RWPE2 (cell line): Measurements from ENCODE around the gene EFHB.

Experiments
- ATAC-seq: fragments of 200-7000 bp; cut with Tn5 transposase; 3 replicates; pipeline ENCODE4 v1.9.1; 2021; ENCODE audit warnings: low read depth
- DNase-seq: peaks from one replicate; pipeline ENCODE4 v3.0.0-alpha.2; 2020; ENCODE audit warnings: low spot score
- H3K27ac ChIP-seq: fragments of 450-650 bp; 2 replicates; pipeline ENCODE4 v1.5.1; 2017; ENCODE audit warnings: mild to moderate bottlenecking; ENCODE audit not compliant: poor library complexity, severe bottlenecking
- H3K27me3 ChIP-seq: fragments of 250-450 bp; sonication (Bioruptor Pico); 2 replicates; pipeline ENCODE4 v1.5.1; 2021; ENCODE audit warnings: mild to moderate bottlenecking, moderate library complexity; ENCODE audit not compliant: insufficient read depth, poor library complexity, severe bottlenecking
- H3K36me3 ChIP-seq: fragments of 250-450 bp; sonication (Bioruptor Pico); 2 replicates; pipeline ENCODE4 v1.5.1; 2020; ENCODE audit warnings: low read depth, mild to moderate bottlenecking, moderate library complexity
- H3K4me1 ChIP-seq: fragments of 250-450 bp; sonication (Bioruptor Pico); 2 replicates; pipeline ENCODE4 v1.5.1; 2021; ENCODE audit warnings: mild to moderate bottlenecking, moderate library complexity; ENCODE audit not compliant: insufficient read depth, poor library complexity, severe bottlenecking
- H3K4me3 ChIP-seq: fragments of 250-450 bp; sonication (Bioruptor Pico); 2 replicates; pipeline ENCODE4 v1.5.1; 2021; ENCODE audit warnings: mild to moderate bottlenecking, moderate library complexity; ENCODE audit not compliant: severe bottlenecking
- H3K9me3 ChIP-seq: fragments of 250-450 bp; sonication (Bioruptor Pico); 2 replicates; pipeline ENCODE4 v1.5.1; 2021; ENCODE audit warnings: mild to moderate bottlenecking, moderate library complexity; ENCODE audit not compliant: severe bottlenecking
- CTCF ChIP-seq: fragments of 450-650 bp; IDR thresholded peaks from one replicate; pipeline ENCODE4 v1.5.1; 2017; ENCODE audit warnings: mild to moderate bottlenecking, moderate library complexity; ENCODE audit not compliant: poor library complexity, severe bottlenecking

EFHB gene

GRCh38 chr3:19931767-19932188 is 2.2 kb downstream of the EFHB start:
- no peaks in the 10 kb centered on the region for H3K36me3 ChIP-seq
- no peak overlapping the region for H3K27ac ChIP-seq
- TF ChIP-seq CTCF = no peak
- H3K4me1 ChIP-seq = no peaks in the 10 kb centered on the region
- ATAC-seq (no peak), DNase-seq (no peak)
- no peaks in the 10 kb centered on the region for H3K27me3 ChIP-seq
- H3K4me3 ChIP-seq = no peak overlapping the region
- H3K9me3 ChIP-seq = no peaks in the 10 kb centered on the region

- H3K27me3 ChIP-seq = no peaks in the 10 kb centered on the region
- H3K4me3 ChIP-seq = no peak overlapping the region
- no peaks in the 10 kb centered on the region for H3K36me3 ChIP-seq
- no peak overlapping the region for H3K27ac ChIP-seq
- H3K4me1 ChIP-seq = no peaks in the 10 kb centered on the region
- no peak for DNase-seq
- H3K9me3 ChIP-seq = no peaks in the 10 kb centered on the region
- ATAC-seq = no peak
- no peak for TF ChIP-seq CTCF
These were observed 2.8 kb downstream of the EFHB start for GRCh38 chr3:19931180-19931692.

GRCh38 chr3:19920401-19921080 is 13.5 kb downstream of the EFHB start:
- Histone ChIP-seq H3K4me1 (no peaks in the 10 kb centered on the region), H3K27ac (no peak overlapping the region), H3K27me3 (no peaks in the 10 kb centered on the region), H3K9me3 (no peaks in the 10 kb centered on the region), H3K4me3 (no peak overlapping the region), H3K36me3 (no peaks in the 10 kb centered on the region)
- DNase-seq (no peak), ATAC-seq (no peak)
- TF ChIP-seq CTCF = no peak

GRCh38 chr3:19917167-19917566 is 16.9 kb downstream of the EFHB start:
- DNase-seq (no peak), ATAC-seq (no peak)
- Histone ChIP-seq H3K4me3 (no peak overlapping the region), H3K9me3 (peaks cover 8% of the 10 kb centered on the region), H3K4me1 (no peaks in the 10 kb centered on the region), H3K36me3 (no peaks in the 10 kb centered on the region), H3K27ac (no peak overlapping the region), H3K27me3 (no peaks in the 10 kb centered on the region)
- TF ChIP-seq CTCF = no peak

GRCh38 chr3:19911452-19911851 is 22.6 kb downstream of the EFHB start:
- DNase-seq (no peak), ATAC-seq (no peak)
- H3K27ac ChIP-seq = no peak overlapping the region
- H3K4me1 ChIP-seq = no peaks in the 10 kb centered on the region
- no peaks in the 10 kb centered on the region for H3K36me3 ChIP-seq
- H3K27me3 ChIP-seq = no peaks in the 10 kb centered on the region
- no peak overlapping the region for H3K4me3 ChIP-seq
- no peak for TF ChIP-seq CTCF
- peaks cover 8% of the 10 kb centered on the region for H3K9me3 ChIP-seq
